Stimulated activated CD8-positive, alpha-beta memory T cell treated with anti-CD3 and anti-CD28 coated beads, Interleukin-2, amount 100 ng/mL, for 1 hour (primary cell): ENCODE data around the gene RAPGEF6.
"Not testable (repeated sequence)": the region's sequence is repeated elsewhere in the genome, so short reads cannot be mapped to it uniquely, and the experiment has no call there.

Source experiments
- DNase-seq, 2 donors: peaks; one replicate each; pipeline ENCODE4 v3.0.0-alpha.2; 2020; ENCODE audit warnings: low read depth in 2 of 2

Gene RAPGEF6

DNA sequence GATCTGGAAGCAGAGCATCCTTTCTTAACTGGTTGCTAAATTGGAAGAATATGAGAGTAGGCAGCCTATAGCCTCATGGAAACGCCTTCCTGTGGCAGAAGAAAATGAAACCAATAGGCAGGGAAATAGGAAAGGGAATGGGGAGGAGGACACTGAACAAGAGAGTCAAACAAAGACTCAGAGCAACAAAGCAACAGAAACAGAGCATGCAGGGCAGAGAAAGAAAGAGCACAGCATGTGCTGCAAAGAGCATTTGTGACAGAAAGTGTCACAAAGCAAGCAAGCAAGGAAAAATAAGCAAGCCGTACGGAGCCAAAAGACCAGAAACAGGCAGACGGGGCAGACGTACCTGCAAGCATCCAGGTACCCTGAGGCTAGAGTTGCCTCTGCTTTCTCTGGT, 123.1 kb downstream of the RAPGEF6 start:
- no peak for DNase-seq

- DNase-seq = no peak
Observed at GRCh38 chr5:131509801-131510200, 125.2 kb downstream of the RAPGEF6 start.

DNA sequence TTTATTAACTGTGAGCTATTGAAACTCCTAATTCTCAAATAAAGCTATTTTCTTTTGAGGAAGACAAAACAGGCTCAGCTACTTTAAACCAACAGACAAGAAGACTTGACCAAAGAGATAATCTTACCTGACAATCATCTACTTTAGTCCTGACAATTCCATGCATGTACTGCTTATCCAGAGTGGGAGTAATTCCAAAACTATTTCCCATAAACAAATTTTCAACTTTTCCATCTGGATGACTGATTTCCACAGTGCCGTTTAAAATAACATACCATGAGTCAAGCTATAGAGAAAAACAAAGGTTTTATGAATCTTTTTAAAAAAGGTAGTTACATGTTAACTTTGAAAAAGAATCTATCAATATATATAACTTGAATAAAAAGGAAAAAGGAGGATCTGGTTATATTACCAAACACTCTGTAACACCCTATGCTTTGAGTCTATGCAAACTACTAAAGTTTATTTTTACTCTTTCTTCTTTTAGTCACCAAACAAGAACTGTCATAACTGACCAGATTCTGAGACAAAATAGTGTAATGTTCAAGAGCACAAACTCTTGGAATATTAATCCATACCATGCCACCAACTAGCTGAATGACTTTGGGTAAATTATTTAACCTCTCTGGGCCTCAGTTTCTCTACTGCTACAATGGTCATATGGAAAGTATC, 129.7 kb downstream of the RAPGEF6 start:
- no peak for DNase-seq

GRCh38 chr5:131496400-131496713, 138.7 kb downstream of the RAPGEF6 start:
- no peak for DNase-seq

GRCh38 chr5:131495536-131496399, 139.3 kb downstream of the RAPGEF6 start:
- no peak for DNase-seq

DNA sequence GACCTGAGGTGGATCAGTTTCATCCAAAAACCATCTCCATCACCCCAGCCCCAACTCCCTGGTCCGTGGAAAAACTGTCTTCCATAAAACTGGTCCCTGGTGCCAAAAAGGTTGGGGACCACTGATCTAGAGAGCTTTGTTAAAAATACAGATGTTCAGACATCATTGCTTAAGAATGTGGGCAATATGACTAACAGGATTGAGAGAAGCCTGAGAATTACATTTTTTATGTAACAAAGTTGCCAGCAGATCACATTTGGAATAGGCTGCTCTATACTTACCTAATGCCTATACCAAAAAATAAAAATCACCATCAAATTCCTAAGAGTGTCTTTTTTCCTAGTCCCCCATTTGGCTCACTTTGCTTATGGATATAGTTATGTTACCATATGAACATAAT, 143.3 kb downstream of the RAPGEF6 start:
- no peak for DNase-seq

DNA sequence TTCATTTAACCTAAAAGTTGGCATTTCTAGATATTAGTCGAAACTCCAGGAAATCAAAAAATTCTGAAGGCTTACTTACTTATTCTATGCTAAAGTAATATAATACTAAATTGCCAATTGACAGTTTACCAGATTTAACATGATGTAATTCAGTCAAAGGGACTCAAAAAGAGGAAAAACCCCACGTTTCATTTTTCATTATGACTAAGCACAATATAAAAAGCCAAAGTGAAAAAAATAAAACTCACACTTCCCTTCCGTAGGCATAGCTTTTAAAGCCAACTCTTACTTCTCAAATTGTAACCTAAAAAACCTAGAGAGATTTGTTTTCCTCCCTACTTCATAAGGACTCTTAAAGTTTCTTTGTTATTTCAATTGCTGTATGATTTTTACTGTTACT, 146.6 kb downstream of the RAPGEF6 start:
- DNase-seq = no peak

DNA sequence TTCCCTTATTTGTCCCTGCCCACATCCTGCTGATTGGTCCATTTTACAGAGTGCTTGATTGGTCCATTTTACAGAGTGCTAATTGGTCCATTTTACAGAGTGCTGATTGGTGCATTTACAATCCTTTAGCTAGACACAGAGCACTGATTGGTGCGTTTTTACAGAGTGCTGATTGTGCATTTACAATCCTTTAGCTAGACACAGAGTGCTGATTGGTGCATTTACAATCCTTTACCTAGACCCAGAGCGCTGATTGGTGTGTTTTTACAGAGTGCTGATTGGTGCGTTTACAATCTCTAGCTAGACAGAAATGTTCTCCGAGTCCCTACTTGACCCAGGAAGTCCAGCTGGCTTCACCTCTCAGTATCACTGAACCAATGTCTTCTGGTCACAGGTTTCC, 147.7 kb downstream of the RAPGEF6 start:
- DNase-seq = not testable (repeated sequence)

GRCh38 chr5:131482617-131483016, 152.4 kb downstream of the RAPGEF6 start:
- DNase-seq = no peak

- no peak for DNase-seq
Observed at GRCh38 chr5:131481569-131481968, 153.5 kb downstream of the RAPGEF6 start.

DNA sequence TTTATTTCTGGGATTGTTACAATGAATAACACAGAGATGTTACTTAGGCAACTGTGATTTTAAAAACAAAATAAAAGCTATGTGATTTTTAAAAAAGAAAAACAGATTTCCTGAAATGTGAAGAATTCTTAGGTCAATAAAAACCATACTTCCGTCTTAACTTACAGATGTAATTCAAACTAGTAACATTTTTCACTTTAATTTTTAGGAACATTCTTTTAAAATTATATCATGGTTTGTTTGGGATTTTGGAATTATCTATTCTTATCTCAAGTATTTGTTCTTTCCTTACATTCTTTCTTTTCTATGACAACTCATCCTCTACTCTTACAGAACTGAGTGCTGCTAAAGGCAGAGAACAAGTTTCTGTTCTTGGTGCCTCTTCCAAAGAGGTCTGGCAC, 159.5 kb downstream of the RAPGEF6 start:
- DNase-seq = no peak

- no peak for DNase-seq
Observed at GRCh38 chr5:131473731-131474130, 161.3 kb downstream of the RAPGEF6 start.

- DNase-seq = no peak
Observed at GRCh38 chr5:131466171-131466766, 168.8 kb downstream of the RAPGEF6 start.

DNA sequence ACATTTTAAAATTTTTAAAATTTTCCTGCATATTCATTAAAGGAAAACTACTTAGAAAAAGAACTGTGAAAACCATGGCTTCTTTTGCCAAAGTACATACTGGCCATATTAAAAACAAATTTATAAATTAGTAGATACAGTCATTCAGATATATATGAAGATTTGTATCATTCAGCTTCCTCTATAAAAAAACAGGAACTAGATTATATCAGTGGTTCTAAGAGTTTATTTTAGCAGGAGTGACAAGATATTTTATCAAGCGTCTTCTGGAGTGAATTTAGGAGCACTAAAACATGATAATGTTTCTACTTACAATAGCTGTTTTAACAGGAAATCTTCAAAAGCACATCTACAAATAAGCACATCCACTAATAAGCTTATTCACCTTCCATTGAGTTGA, 171.4 kb downstream of the RAPGEF6 start:
- no peak for DNase-seq

- no peak for DNase-seq
Observed at GRCh38 chr5:131462454-131462853, 172.6 kb downstream of the RAPGEF6 start.

DNA sequence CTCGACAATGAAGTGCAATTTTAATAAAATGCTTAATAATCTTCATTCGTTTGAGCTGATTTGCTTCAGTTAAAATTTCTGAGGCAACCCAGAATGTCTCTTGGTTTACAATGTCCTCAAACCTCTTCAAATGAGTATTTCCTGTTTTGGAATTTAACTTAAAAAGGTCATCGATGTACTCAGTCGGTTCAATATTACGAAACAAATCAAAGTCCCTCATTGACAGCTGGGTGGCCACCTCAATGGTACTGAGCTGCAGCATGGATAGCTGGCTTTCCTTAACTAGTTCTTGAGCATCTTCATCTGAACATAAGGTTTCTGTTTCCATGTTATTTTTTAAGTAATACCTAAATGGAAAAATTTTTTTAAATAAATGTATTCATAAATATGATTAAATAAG, 173.3 kb downstream of the RAPGEF6 start:
- DNase-seq = no peak

- no peak for DNase-seq
Observed at GRCh38 chr5:131460867-131461572, 174.0 kb downstream of the RAPGEF6 start.

DNA sequence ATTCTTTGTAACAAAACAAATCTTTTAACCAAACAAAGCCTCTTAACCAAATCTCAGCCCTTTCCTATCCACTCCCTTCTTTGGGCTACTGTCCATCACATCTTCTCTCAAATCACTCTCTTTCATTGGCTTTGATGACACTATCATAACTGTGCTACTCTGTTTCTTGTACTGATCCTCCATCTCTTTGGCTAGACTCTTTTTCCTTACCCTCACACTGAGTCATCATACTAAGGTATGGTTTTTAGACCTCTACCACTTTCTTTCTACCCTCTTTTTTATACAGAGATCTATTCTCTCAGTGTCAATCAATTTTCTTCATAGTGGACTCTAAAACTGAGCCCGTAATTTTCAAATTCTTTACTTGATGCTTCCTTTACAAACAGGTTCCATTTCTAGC, 174.9 kb downstream of the RAPGEF6 start:
- no peak for DNase-seq

- no peak for DNase-seq
Observed at GRCh38 chr5:131459216-131459615, 175.8 kb downstream of the RAPGEF6 start.

- DNase-seq = no peak
Observed at GRCh38 chr5:131457193-131457592, 177.8 kb downstream of the RAPGEF6 start.

GRCh38 chr5:131450941-131451340, 184.1 kb downstream of the RAPGEF6 start:
- no peak for DNase-seq

- no peak for DNase-seq
Observed at GRCh38 chr5:131441184-131441583, 193.8 kb downstream of the RAPGEF6 start.
